ENCODE results near the gene GRIN2B. TPM values are rescaled to one million over a fixed set of nuclear protein-coding genes. Genes with fewer than 3 reads are reported as not detected.

The GRIN2B gene
- polyA plus RNA-seq (ENCODE audit: low read depth in 6 of 6), result under 1 TPM in 3 of 6 donors, not detected in 3; 0.01 to 0.03 (median 0.01) TPM

DNA sequence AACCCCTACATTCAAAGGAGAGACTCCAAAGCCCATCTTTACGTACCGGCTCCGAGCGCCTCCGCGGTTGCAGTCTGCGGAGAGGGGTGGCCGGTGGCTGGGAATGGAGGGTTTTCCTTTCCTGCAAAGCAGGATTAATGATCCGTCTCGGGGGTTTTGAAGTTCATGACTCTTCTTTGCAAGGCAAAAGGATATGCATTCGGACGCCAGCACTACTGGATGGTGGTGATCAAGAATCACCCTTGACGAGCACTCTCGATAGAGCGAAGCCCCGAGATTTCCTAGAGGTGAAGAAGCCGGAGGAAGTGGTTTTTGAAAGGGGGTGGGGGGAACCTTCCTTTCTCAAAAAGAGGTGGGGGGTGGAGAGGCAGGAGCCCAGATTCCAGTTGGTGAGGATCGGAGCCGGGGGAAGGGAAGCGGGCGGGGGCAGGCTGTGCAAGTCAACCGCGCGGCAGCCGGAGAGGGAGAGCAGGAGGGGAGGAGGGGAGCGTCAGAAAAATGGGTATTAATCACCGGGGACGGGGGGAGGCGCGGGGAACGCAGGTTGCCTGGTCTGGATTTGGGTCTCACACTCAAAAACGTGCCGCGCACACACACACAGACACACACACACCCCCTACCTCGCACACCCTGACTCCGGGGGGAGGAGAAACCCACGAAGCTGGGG, at the start of gene GRIN2B:
Gene GRIN2B (minus strand): TSS at position 307 of the 667 bp plus-strand sequence. CDS start 115,394 bp downstream, outside the sequence.
- peak within 1 kb of the TSS in 3 of 6 donors; percentile 9 to 75 (median 61) for H3K27ac Mint-ChIP-seq
- H3K27me3 Mint-ChIP-seq, result peaks cover 69 to 88% (median 86%) of the 10 kb centered on the region in 3 donors
- H3K4me3 Mint-ChIP-seq, result peak within 1 kb of the TSS; percentile 77 to 91 (median 84)
- ATAC-seq (ENCODE audit: low read depth in 2 of 2) (peak; percentile 40 to 46), DNase-seq (no peak)
- peaks cover 15 to 27% (median 24%) of the 10 kb centered on the region in 3 donors for H3K4me1 Mint-ChIP-seq
- peaks cover 0 to 6% (median 0%) of the 10 kb centered on the region in 7 donors for H3K9me3 Mint-ChIP-seq
- H3K36me3 Mint-ChIP-seq, result peaks cover 0 to 17% of the 10 kb centered on the region in 2 donors

DNA sequence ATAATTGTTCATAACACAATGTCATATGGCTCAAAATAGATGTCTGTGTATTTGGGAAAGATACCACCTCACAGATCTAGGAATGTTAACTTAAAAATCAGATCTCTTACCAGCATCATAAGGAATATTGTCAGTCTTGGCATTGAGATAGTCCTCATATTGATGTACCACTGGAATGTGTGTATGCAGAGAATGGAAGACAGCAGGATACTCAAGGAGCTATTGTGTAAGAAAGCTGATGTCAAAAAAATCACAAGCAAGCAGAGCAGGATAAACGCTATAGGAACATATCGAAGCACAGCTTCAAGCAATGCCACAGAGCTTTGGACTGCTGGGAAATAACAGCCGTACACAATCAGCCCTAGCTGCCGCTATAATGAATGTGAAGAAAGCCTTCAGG, 45.1 kb upstream of the GRIN2B start:
- Mint-ChIP-seq H3K4me3 (no peak overlapping the region), H3K36me3 (peaks cover 0 to 4% of the 10 kb centered on the region in 2 donors), H3K9me3 (peaks cover 0 to 4% (median 0%) of the 10 kb centered on the region in 7 donors), H3K27ac (no peak overlapping the region), H3K27me3 (peaks cover 0 to 15% (median 13%) of the 10 kb centered on the region in 3 donors), H3K4me1 (no peaks in the 10 kb centered on the region)
- DNase-seq, result no peak
- ATAC-seq (ENCODE audit: low read depth in 2 of 2), result no peak

DNA sequence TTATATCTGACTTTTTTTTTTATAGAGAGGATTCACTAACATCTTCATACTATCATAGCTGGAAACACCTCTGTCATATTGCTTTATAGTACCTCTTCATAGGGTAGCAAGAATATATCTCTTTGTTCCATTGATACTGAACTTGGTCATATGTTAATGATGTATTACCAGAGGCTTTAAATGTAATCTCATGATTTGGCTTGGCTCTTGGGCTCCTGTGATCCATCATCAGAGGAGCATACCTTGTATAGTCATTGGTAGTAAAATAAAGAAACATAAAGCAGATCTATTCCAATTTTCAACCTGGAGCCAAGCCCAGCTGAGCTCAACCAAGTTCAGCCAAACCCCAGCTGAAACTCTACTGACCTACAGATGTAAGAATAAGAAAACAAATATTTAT, 43.2 kb upstream of the GRIN2B start:
- peaks cover 0 to 11% (median 2%) of the 10 kb centered on the region in 7 donors for H3K9me3 Mint-ChIP-seq
- DNase-seq, result no peak
- H3K27me3 Mint-ChIP-seq, result peaks cover 0 to 15% (median 7%) of the 10 kb centered on the region in 3 donors
- H3K27ac Mint-ChIP-seq, result no peak overlapping the region
- H3K36me3 Mint-ChIP-seq, result peaks cover 0 to 4% of the 10 kb centered on the region in 2 donors
- H3K4me3 Mint-ChIP-seq, result no peak overlapping the region
- no peak for ATAC-seq (ENCODE audit: low read depth in 2 of 2)
- H3K4me1 Mint-ChIP-seq, result no peaks in the 10 kb centered on the region

DNA sequence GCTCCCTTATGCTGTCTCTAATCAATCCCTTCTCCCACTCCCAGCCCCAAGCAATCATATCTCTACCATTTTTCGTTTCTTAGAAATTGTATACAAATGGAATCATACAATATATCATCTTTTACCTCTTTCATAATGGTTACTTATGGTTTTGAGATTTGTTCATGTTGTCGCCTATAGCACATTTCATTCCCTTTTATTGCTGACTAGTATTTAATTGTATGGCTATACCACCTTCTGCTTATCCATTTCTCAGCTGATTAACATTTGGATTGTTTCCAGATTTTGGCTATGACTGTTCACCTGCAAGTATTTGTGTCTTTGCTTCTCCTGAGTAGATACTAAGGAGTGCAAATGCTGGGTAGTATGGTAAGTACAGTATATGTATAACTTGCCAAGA, 36.7 kb upstream of the GRIN2B start:
- no peak for ATAC-seq (ENCODE audit: low read depth in 2 of 2)
- peaks cover 0 to 11% (median 2%) of the 10 kb centered on the region in 7 donors for H3K9me3 Mint-ChIP-seq
- peaks cover 0 to 11% (median 4%) of the 10 kb centered on the region in 3 donors for H3K27me3 Mint-ChIP-seq
- H3K4me1 Mint-ChIP-seq, result no peaks in the 10 kb centered on the region
- no peak overlapping the region for H3K4me3 Mint-ChIP-seq
- no peak for DNase-seq
- no peak overlapping the region for H3K27ac Mint-ChIP-seq
- no peaks in the 10 kb centered on the region for H3K36me3 Mint-ChIP-seq

DNA sequence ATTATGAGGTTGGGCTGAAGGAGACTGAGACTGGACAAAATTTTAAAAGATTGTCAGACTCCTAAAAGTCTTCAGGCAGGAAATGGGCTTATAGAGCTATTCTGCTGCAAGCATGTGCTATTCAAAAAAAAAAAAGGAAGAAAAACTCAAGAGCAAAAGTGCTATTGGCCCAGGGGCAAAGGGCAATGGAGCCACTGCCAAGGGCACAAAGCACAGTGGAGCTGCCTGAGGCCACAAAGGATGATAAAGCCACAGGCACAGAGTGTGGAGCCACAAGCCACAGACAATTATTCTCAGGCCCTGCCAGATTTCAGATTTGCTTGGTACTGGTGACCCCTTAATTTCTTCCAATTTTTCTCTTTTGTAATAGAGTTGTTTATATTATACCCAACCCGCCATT, 29.6 kb upstream of the GRIN2B start:
- no peak for DNase-seq
- H3K4me1 Mint-ChIP-seq, result no peaks in the 10 kb centered on the region
- ATAC-seq (ENCODE audit: low read depth in 2 of 2), result no peak

DNA sequence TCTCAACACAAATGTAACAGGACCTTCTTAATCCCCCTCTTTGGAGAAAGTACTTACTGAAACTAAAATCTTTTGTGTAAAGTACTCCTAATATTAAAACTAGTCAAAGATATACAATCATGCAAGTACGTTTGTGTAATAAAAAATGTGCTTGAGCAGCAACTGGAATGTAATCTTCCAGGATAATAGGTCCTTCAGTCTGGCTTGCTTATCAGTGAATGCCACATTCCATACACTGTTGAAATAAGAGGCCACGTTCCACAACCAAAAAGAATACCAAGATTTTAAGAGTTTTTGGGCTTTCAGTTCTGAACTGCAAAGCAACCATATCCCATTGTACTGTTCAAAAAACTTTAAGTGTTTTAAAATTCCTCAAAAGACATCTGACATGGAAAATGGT, 26.2 kb upstream of the GRIN2B start:
- no peak overlapping the region for H3K27ac Mint-ChIP-seq
- no peaks in the 10 kb centered on the region for H3K4me1 Mint-ChIP-seq
- no peak for ATAC-seq (ENCODE audit: low read depth in 2 of 2)
- peaks cover 40 to 66% (median 58%) of the 10 kb centered on the region in 3 donors for H3K27me3 Mint-ChIP-seq
- no peak overlapping the region for H3K4me3 Mint-ChIP-seq
- peaks cover 0 to 13% of the 10 kb centered on the region in 2 donors for H3K36me3 Mint-ChIP-seq
- H3K9me3 Mint-ChIP-seq, result peaks cover 8 to 60% (median 25%) of the 10 kb centered on the region in 7 donors
- DNase-seq, result no peak

More for the DNA sequence above, 29.6 kb upstream of the GRIN2B start:
- H3K9me3 Mint-ChIP-seq, result peaks cover 0 to 34% (median 8%) of the 10 kb centered on the region in 7 donors
- peaks cover 0 to 8% of the 10 kb centered on the region in 2 donors for H3K36me3 Mint-ChIP-seq
- no peak overlapping the region for H3K4me3 Mint-ChIP-seq
- H3K27ac Mint-ChIP-seq, result no peak overlapping the region
- H3K27me3 Mint-ChIP-seq, result peaks cover 22 to 42% (median 37%) of the 10 kb centered on the region in 3 donors

DNA sequence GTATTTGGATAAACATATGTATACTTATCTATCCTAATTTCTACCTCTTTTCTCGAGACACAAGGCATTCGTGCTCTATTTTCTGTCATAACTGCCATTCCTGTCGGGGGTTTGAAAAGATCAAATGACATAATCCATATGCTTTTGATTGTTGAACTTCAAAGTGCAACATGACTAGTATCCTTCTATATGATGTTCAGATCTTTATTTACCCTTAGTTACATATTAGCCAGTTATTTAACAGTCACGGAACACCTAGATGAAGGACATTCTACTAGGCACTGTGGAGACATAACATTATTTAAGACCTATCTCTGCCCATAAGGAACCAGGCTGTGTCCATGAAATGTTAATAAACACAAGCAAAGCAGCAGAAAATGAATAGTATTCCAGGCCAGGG, 11.2 kb upstream of the GRIN2B start:
- no peak for DNase-seq
- H3K4me1 Mint-ChIP-seq, result no peaks in the 10 kb centered on the region
- no peak overlapping the region for H3K27ac Mint-ChIP-seq
- H3K4me3 Mint-ChIP-seq, result no peak overlapping the region
- peaks cover 0 to 4% (median 0%) of the 10 kb centered on the region in 7 donors for H3K9me3 Mint-ChIP-seq
- H3K27me3 Mint-ChIP-seq, result peaks cover 25 to 51% (median 32%) of the 10 kb centered on the region in 3 donors
- no peaks in the 10 kb centered on the region for H3K36me3 Mint-ChIP-seq
- no peak for ATAC-seq (ENCODE audit: low read depth in 2 of 2)

DNA sequence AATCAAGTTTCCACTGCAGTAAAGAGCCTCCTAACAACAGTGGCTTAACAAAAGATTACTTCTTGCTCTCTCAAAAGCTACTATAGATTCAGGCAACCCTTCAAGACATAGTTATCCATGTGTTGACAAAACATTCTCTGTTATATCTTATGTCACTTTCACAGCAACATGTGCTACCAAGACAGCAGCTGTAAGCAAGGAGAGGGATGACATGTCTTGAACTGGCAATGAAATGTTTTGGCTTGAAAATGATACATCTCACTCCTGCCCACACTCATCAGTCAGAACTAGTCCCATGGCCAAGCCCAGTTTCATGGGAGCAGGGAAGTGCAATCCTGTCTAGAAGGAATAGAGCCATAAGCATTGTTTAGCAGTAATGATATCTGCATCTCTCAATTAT, 10.7 kb upstream of the GRIN2B start:
- Mint-ChIP-seq H3K4me1 (no peaks in the 10 kb centered on the region), H3K9me3 (peaks cover 0 to 4% (median 0%) of the 10 kb centered on the region in 7 donors), H3K27me3 (peaks cover 28 to 51% (median 32%) of the 10 kb centered on the region in 3 donors), H3K4me3 (no peak overlapping the region), H3K27ac (no peak overlapping the region), H3K36me3 (no peaks in the 10 kb centered on the region)
- DNase-seq (no peak), ATAC-seq (ENCODE audit: low read depth in 2 of 2) (no peak)

DNA sequence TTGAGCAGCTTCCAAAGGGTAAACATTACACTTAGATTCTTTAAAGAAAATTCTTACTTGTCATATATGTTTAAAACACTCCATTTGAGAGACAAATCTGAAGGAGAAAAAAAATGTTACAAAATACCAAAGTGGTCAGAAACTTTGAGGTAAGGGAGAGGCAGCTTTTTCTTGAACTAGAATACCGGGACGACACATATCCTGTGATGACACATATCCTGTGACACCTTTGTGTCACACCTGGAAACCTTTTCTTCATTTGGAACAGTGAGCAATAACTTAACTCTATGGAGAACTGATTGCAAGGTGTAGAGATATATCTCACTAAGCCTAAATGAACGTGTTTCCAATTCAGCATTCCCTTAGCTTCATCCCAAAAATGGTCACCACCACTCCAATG, 4.6 kb upstream of the GRIN2B start:
- DNase-seq, result no peak
- H3K27me3 Mint-ChIP-seq, result peaks cover 57 to 70% (median 64%) of the 10 kb centered on the region in 3 donors
- peaks cover 5 to 12% (median 11%) of the 10 kb centered on the region in 3 donors for H3K4me1 Mint-ChIP-seq
- H3K36me3 Mint-ChIP-seq, result peaks cover 0 to 7% of the 10 kb centered on the region in 2 donors
- ATAC-seq (ENCODE audit: low read depth in 2 of 2), result no peak
- H3K27ac Mint-ChIP-seq, result no peak overlapping the region
- H3K9me3 Mint-ChIP-seq, result peaks cover 0 to 4% (median 0%) of the 10 kb centered on the region in 7 donors
- no peak overlapping the region for H3K4me3 Mint-ChIP-seq

DNA sequence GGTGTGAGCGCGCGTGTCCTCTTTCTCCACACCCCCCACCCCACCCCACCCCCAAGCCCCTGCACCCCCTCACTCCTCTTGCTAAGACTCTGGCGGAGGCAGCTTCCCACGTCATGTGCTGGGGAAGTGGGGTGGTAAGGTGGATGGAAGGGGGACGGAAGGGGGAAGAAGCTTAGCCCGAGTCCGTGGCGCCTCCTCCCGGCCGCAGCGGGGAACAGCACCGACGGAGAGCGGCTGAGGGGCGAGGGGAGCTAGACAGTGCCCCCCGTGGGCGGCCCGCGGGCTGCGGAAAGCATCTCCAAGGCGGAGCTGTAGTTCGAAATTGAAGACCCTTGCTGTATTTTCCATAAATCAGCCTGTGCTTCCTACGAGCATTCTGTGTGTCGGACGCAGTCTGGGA, 588 bp upstream of the GRIN2B start:
- H3K9me3 Mint-ChIP-seq, result peaks cover 0 to 6% (median 0%) of the 10 kb centered on the region in 7 donors
- H3K27me3 Mint-ChIP-seq, result peaks cover 65 to 84% (median 82%) of the 10 kb centered on the region in 3 donors
- H3K4me1 Mint-ChIP-seq, result peaks cover 15 to 27% (median 24%) of the 10 kb centered on the region in 3 donors
- DNase-seq (peak; percentile 17), ATAC-seq (ENCODE audit: low read depth in 2 of 2) (peak; percentile 21 to 63)
- peaks cover 0 to 17% of the 10 kb centered on the region in 2 donors for H3K36me3 Mint-ChIP-seq
- no peak overlapping the region for H3K27ac Mint-ChIP-seq
- peak overlapping the region in 7 of 8 donors; percentile 25 to 85 (median 69) for H3K4me3 Mint-ChIP-seq

DNA sequence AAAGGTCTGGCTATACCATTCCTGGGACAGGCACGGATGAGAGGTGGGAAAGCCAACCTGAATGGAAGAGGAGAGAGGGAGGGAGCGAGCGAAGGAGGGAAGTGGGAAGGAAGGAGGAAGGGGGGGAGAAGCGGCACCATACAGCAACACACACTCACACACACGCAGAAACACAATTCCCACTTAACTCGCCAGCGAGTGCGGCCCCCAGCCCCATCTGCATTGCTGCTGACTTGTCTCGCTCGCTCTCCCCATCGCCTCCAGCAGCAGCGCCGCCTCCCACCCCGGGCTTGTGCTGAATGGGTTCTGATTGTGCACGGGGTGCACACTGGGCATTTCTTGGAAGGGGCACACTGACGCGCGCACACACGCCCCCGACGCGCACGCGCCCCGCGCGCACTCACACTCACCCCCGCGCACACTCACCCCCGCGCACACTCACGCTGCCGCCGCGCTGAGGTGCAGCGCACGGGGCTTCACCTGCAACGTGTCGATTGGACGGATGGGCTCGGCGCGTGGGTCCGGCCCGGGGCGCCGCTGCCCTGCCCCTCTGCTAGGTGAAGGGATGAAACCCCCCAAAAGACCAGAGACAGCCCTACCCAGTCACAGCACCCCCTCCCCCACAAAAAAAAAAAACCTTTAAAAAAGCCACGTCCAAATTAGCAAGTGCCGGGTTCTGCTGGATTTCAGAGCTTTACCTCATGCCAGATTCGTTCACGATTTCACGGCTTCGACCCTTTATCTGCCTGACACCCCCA, 685 bp downstream of the GRIN2B start:
- Mint-ChIP-seq H3K27ac (peak overlapping the region in 2 of 6 donors; percentile 61 to 75), H3K4me3 (peak overlapping the region; percentile 77 to 91 (median 84)), H3K9me3 (peaks cover 0 to 6% (median 0%) of the 10 kb centered on the region in 7 donors), H3K36me3 (peaks cover 0 to 17% of the 10 kb centered on the region in 2 donors), H3K4me1 (peaks cover 15 to 27% (median 24%) of the 10 kb centered on the region in 3 donors), H3K27me3 (peaks cover 67 to 88% (median 85%) of the 10 kb centered on the region in 3 donors)
- ATAC-seq (ENCODE audit: low read depth in 2 of 2) (peak; percentile 36 to 42), DNase-seq (no peak)

DNA sequence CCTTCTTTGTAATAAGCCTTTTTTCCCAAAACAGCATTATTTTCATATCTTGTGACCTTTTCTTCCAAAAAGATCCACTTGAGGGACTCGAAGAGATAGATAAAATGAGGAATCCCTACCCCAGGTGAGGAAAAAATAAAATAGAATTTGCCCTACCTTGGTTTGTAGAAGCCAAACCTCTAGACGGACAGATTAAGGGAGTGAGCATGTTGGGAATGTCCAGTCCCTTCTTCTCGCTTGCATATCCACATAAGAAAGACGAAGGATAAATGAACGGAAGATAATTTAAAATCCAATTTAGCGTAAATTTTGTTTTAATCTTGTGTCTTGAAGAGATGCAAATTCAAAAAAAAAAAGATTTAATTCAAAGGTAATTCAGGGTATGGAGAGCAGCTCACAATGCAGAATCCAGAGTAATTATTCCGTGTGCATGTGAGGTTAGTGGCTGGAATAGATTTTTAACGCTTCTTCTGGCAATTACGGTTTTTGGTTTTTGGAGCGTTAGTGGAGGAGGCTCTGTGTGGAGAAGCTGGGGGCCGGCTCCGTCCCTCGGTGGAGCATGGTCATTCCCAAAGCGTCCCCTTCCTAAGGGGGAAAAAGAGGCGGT, 1.5 kb downstream of the GRIN2B start:
- no peak overlapping the region for H3K27ac Mint-ChIP-seq
- peaks cover 0 to 6% (median 0%) of the 10 kb centered on the region in 7 donors for H3K9me3 Mint-ChIP-seq
- peaks cover 15 to 27% (median 24%) of the 10 kb centered on the region in 3 donors for H3K4me1 Mint-ChIP-seq
- H3K4me3 Mint-ChIP-seq, result peak overlapping the region; percentile 2 to 85 (median 80)
- no peak for DNase-seq
- ATAC-seq (ENCODE audit: low read depth in 2 of 2), result no peak
- peaks cover 0 to 17% of the 10 kb centered on the region in 2 donors for H3K36me3 Mint-ChIP-seq
- H3K27me3 Mint-ChIP-seq, result peaks cover 71 to 95% (median 89%) of the 10 kb centered on the region in 3 donors

DNA sequence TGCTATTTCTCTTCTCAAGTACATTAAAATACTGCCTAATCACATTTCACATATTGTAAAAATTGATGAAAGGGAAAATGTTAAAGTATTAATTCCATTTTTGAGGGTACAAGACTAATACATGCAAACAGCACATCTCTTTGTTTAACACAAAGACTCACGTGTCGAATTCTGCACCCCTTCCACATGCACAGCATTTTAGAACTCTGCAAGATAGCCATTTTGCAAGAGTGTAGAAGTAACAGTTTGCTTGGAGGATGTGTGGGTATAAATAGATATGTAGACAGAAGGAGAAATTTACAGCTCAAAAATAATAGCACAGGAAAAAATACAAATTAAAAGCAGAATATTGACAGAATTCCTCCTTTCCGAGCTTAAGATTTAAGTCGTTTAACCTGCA, 2.5 kb downstream of the GRIN2B start:
- DNase-seq (no peak), ATAC-seq (ENCODE audit: low read depth in 2 of 2) (no peak)
- peaks cover 15 to 27% (median 24%) of the 10 kb centered on the region in 3 donors for H3K4me1 Mint-ChIP-seq
- no peak overlapping the region for H3K4me3 Mint-ChIP-seq
- H3K36me3 Mint-ChIP-seq, result peaks cover 0 to 17% of the 10 kb centered on the region in 2 donors
- peaks cover 0 to 6% (median 0%) of the 10 kb centered on the region in 7 donors for H3K9me3 Mint-ChIP-seq
- H3K27me3 Mint-ChIP-seq, result peaks cover 76 to 97% (median 92%) of the 10 kb centered on the region in 3 donors
- H3K27ac Mint-ChIP-seq, result no peak overlapping the region
